Measurements from ENCODE around the gene ITPRIP. TPM values are rescaled to one million over a fixed set of nuclear protein-coding genes. Genes with fewer than 3 reads are reported as not detected.

Gene ITPRIP
- polyA plus RNA-seq, 1 donor (not counting 4 experiments of a cell fraction or from before 2014, with no cell fraction given): 12.1 TPM

DNA sequence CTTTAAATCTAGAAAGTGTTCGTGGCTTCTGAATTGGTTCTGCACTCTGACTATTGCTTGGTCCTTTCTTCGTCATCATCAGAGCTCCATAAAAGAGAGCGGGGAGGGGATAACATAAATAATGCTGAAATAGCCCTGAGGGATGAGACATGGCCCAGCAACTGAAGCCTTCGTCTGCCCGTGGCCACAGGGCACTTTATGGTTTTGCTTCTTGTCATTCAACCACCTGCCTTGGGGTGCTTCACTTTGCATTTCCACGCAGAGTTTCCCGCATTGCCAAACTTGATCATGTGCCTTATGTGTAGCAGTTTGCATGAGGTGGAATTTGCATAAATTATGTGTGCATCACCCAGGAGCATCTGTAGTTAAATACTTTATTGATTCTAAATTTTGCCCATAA, 53.4 kb downstream of the ITPRIP start:
- no peak for FAIRE-seq
- Histone ChIP-seq H3K4me2 (ENCODE audit: control insufficient read depth, extremely low read depth, insufficient read depth, low read depth, low read length) (no peak overlapping the region), H2AFZ (ENCODE audit: control insufficient read depth, low read length) (no peak overlapping the region), H3K4me1 (ENCODE audit: control insufficient read depth, extremely low read depth, insufficient read depth, low read length) (no peaks in the 10 kb centered on the region), H4K20me1 (ENCODE audit: control insufficient read depth, extremely low read depth, insufficient read depth, low read length) (no peaks in the 10 kb centered on the region), H3K27me3 (ENCODE audit: control insufficient read depth, extremely low read depth, insufficient read depth, low read length) (no peaks in the 10 kb centered on the region), H3K27ac (ENCODE audit: control insufficient read depth, insufficient read depth, low read length) (no peak overlapping the region), H3K36me3 (ENCODE audit: control insufficient read depth in 2 of 2, extremely low read depth in 1 of 2, insufficient read depth in 2 of 2, low read length in 2 of 2) (peaks cover 2 to 10% of the 10 kb centered on the region in 2 experiments), H3K79me2 (ENCODE audit: control insufficient read depth, insufficient read depth, low read length) (peaks cover 1% of the 10 kb centered on the region), H3K9me1 (ENCODE audit: control insufficient read depth, extremely low read depth, insufficient read depth, low read length) (no peaks in the 10 kb centered on the region), H3K9me3 (ENCODE audit: control insufficient read depth, low read depth, low read length) (no peaks in the 10 kb centered on the region), H3K9ac (ENCODE audit: control insufficient read depth, extremely low read depth, insufficient read depth, low read length) (no peak overlapping the region), H3K4me3 (ENCODE audit: control insufficient read depth in 2 of 3, extremely low read depth in 1 of 3, insufficient read depth in 2 of 3, low read depth in 1 of 3, low read length in 3 of 3) (no peak overlapping the region)
- no peak for TF ChIP-seq EZH2 (IDR thresholded peaks at IDR 0.05; ENCODE audit: low read length)
- TF ChIP-seq, protein P1, sequence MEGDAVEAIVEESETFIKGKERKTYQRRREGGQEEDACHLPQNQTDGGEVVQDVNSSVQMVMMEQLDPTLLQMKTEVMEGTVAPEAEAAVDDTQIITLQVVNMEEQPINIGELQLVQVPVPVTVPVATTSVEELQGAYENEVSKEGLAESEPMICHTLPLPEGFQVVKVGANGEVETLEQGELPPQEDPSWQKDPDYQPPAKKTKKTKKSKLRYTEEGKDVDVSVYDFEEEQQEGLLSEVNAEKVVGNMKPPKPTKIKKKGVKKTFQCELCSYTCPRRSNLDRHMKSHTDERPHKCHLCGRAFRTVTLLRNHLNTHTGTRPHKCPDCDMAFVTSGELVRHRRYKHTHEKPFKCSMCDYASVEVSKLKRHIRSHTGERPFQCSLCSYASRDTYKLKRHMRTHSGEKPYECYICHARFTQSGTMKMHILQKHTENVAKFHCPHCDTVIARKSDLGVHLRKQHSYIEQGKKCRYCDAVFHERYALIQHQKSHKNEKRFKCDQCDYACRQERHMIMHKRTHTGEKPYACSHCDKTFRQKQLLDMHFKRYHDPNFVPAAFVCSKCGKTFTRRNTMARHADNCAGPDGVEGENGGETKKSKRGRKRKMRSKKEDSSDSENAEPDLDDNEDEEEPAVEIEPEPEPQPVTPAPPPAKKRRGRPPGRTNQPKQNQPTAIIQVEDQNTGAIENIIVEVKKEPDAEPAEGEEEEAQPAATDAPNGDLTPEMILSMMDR (optimal IDR thresholded peaks at IDR 0.05 in 1 of 3, IDR thresholded peaks at IDR 0.05 in 1 of 3, conservative IDR thresholded peaks at IDR 0.05 in 1 of 3; ENCODE audit: extremely low read depth in 1 of 3, insufficient read depth in 2 of 3, low read length in 3 of 3): no peak
- no peak for DNase-seq (ENCODE audit: low read depth, low spot score)
- dilution Hi-C loops (cut with MboI; ENCODE audit: extremely low pct_ligation_motif_present, low sequenced_read_pairs): no loop called here

GRCh38 chr10:104281694-104282093, 56.6 kb downstream of the ITPRIP start:
- Histone ChIP-seq H3K9me3 (ENCODE audit: control insufficient read depth, low read depth, low read length) (no peaks in the 10 kb centered on the region), H4K20me1 (ENCODE audit: control insufficient read depth, extremely low read depth, insufficient read depth, low read length) (no peaks in the 10 kb centered on the region), H3K4me3 (ENCODE audit: control insufficient read depth in 2 of 3, extremely low read depth in 1 of 3, insufficient read depth in 2 of 3, low read depth in 1 of 3, low read length in 3 of 3) (no peak overlapping the region), H3K4me2 (ENCODE audit: control insufficient read depth, extremely low read depth, insufficient read depth, low read depth, low read length) (no peak overlapping the region), H3K9ac (ENCODE audit: control insufficient read depth, extremely low read depth, insufficient read depth, low read length) (no peak overlapping the region), H3K9me1 (ENCODE audit: control insufficient read depth, extremely low read depth, insufficient read depth, low read length) (no peaks in the 10 kb centered on the region), H3K27ac (ENCODE audit: control insufficient read depth, insufficient read depth, low read length) (no peak overlapping the region), H2AFZ (ENCODE audit: control insufficient read depth, low read length) (no peak overlapping the region), H3K27me3 (ENCODE audit: control insufficient read depth, extremely low read depth, insufficient read depth, low read length) (no peaks in the 10 kb centered on the region), H3K79me2 (ENCODE audit: control insufficient read depth, insufficient read depth, low read length) (no peaks in the 10 kb centered on the region), H3K36me3 (ENCODE audit: control insufficient read depth in 2 of 2, extremely low read depth in 1 of 2, insufficient read depth in 2 of 2, low read length in 2 of 2) (peaks cover 5 to 9% of the 10 kb centered on the region in 2 experiments), H3K4me1 (ENCODE audit: control insufficient read depth, extremely low read depth, insufficient read depth, low read length) (no peaks in the 10 kb centered on the region)
- FAIRE-seq (no peak), DNase-seq (ENCODE audit: low read depth, low spot score) (no peak)
- dilution Hi-C loops (cut with MboI; ENCODE audit: extremely low pct_ligation_motif_present, low sequenced_read_pairs): no loop called here
- TF ChIP-seq, protein P1 (optimal IDR thresholded peaks at IDR 0.05 in 1 of 3, IDR thresholded peaks at IDR 0.05 in 1 of 3, conservative IDR thresholded peaks at IDR 0.05 in 1 of 3; ENCODE audit: extremely low read depth in 1 of 3, insufficient read depth in 2 of 3, low read length in 3 of 3): no peak
- TF ChIP-seq EZH2 (IDR thresholded peaks at IDR 0.05; ENCODE audit: low read length): no peak
